ENCODE data around the gene UBE2J2.

The UBE2J2 gene

GRCh38 chr1:1274299-1274930 lies 761 bp upstream of the UBE2J2 start:
- Histone ChIP-seq H3K27ac (no peak overlapping the region), H2AFZ (ENCODE audit: low read depth) (peak overlapping the region; percentile 93), H4K20me1 (ENCODE audit: insufficient read depth) (peaks cover 4% of the 10 kb centered on the region; the same call in 1 of the 2 replicates), H3K4me1 (ENCODE audit: low read depth, poor library complexity, severe bottlenecking) (peaks cover 14% of the 10 kb centered on the region), H3K36me3 (ENCODE audit: insufficient read depth) (0 out of 2 replicates have a peak, but pooled peaks cover 3% of the 10 kb centered on the region), H3K4me3 (IDR thresholded peaks at IDR 0.05; ENCODE audit: insufficient read depth, low read depth, low read length) (peak overlapping the region; percentile 59), H3K9ac (peak overlapping the region; percentile 62; the same call in 1 of the 2 replicates), H3K4me2 (peak overlapping the region; percentile 90), H3K27me3 (ENCODE audit: insufficient read depth, low read depth) (no peaks in the 10 kb centered on the region; the same call in 1 of the 2 replicates), H3K79me2 (ENCODE audit: insufficient read depth, low read depth) (peaks cover 40% of the 10 kb centered on the region)
- no peak for TF ChIP-seq CTCF (conservative IDR thresholded peaks at IDR 0.05; ENCODE audit: low read depth, low read length)

GRCh38 chr1:1273209-1273511 lies 494 bp downstream of the UBE2J2 start:
- peak overlapping the region; percentile 100 for H3K4me2 ChIP-seq
- no peaks in the 10 kb centered on the region; the same call in 1 of the 2 replicates for H3K27me3 ChIP-seq (ENCODE audit: insufficient read depth, low read depth)
- no peak for TF ChIP-seq CTCF (conservative IDR thresholded peaks at IDR 0.05; ENCODE audit: low read depth, low read length)
- no peak overlapping the region for H2AFZ ChIP-seq (ENCODE audit: low read depth)
- H4K20me1 ChIP-seq (ENCODE audit: insufficient read depth): peaks cover 4% of the 10 kb centered on the region; the same call in 1 of the 2 replicates
- H3K27ac ChIP-seq: peak overlapping the region; percentile 39
- peak overlapping the region; percentile 70 for H3K9ac ChIP-seq
- H3K36me3 ChIP-seq (ENCODE audit: insufficient read depth): 0 out of 2 replicates have a peak, but pooled peaks cover 3% of the 10 kb centered on the region
- peak overlapping the region; percentile 62 for H3K4me3 ChIP-seq (IDR thresholded peaks at IDR 0.05; ENCODE audit: insufficient read depth, low read depth, low read length)
- peaks cover 14% of the 10 kb centered on the region for H3K4me1 ChIP-seq (ENCODE audit: low read depth, poor library complexity, severe bottlenecking)
- peaks cover 50% of the 10 kb centered on the region for H3K79me2 ChIP-seq (ENCODE audit: insufficient read depth, low read depth)

- Histone ChIP-seq H3K27ac (0 out of 2 replicates have a peak overlapping the region, but pooled peaks have one; percentile 39), H4K20me1 (ENCODE audit: insufficient read depth) (peaks cover 4% of the 10 kb centered on the region; the same call in 1 of the 2 replicates), H3K9ac (peak overlapping the region; percentile 70), H2AFZ (ENCODE audit: low read depth) (no peak overlapping the region), H3K27me3 (ENCODE audit: insufficient read depth, low read depth) (no peaks in the 10 kb centered on the region; the same call in 1 of the 2 replicates), H3K36me3 (ENCODE audit: insufficient read depth) (0 out of 2 replicates have a peak, but pooled peaks cover 3% of the 10 kb centered on the region), H3K79me2 (ENCODE audit: insufficient read depth, low read depth) (peaks cover 56% of the 10 kb centered on the region), H3K4me1 (ENCODE audit: low read depth, poor library complexity, severe bottlenecking) (peaks cover 14% of the 10 kb centered on the region), H3K4me3 (IDR thresholded peaks at IDR 0.05; ENCODE audit: insufficient read depth, low read depth, low read length) (peak overlapping the region; percentile 62), H3K4me2 (peak overlapping the region; percentile 100)
- TF ChIP-seq CTCF (conservative IDR thresholded peaks at IDR 0.05; ENCODE audit: low read depth, low read length): no peak
Measured at GRCh38 chr1:1272341-1273208, 1.1 kb downstream of the UBE2J2 start.

GRCh38 chr1:1270813-1271212 lies 2.8 kb downstream of the UBE2J2 start:
- H3K36me3 ChIP-seq (ENCODE audit: insufficient read depth): peaks cover 7% of the 10 kb centered on the region; the same call in 1 of the 2 replicates
- no peak overlapping the region for H3K4me2 ChIP-seq
- H2AFZ ChIP-seq (ENCODE audit: low read depth): no peak overlapping the region
- H3K27ac ChIP-seq: no peak overlapping the region
- no peaks in the 10 kb centered on the region; the same call in 1 of the 2 replicates for H3K27me3 ChIP-seq (ENCODE audit: insufficient read depth, low read depth)
- no peak for TF ChIP-seq CTCF (conservative IDR thresholded peaks at IDR 0.05; ENCODE audit: low read depth, low read length)
- H3K4me1 ChIP-seq (ENCODE audit: low read depth, poor library complexity, severe bottlenecking): peaks cover 14% of the 10 kb centered on the region
- H4K20me1 ChIP-seq (ENCODE audit: insufficient read depth): peaks cover 4% of the 10 kb centered on the region; the same call in 1 of the 2 replicates
- peaks cover 64% of the 10 kb centered on the region for H3K79me2 ChIP-seq (ENCODE audit: insufficient read depth, low read depth)
- H3K9ac ChIP-seq: no peak overlapping the region
- no peak overlapping the region for H3K4me3 ChIP-seq (IDR thresholded peaks at IDR 0.05; ENCODE audit: insufficient read depth, low read depth, low read length)
